Endothelial cell (in vitro differentiated cells): Measurements from ENCODE around the gene SP140L. TPM values are rescaled to one million over a fixed set of nuclear protein-coding genes. Genes with fewer than 3 reads are reported as not detected.
"Not testable (repeated sequence)": the region's sequence is repeated elsewhere in the genome, so short reads cannot be mapped to it uniquely, and the experiment has no call there.

Source experiments
- DNase-seq: peaks from one replicate; pipeline ENCODE4 v3.0.0; 2021; ENCODE audit warnings: low spot score
- H3K27ac Mint-ChIP-seq: one replicate; pipeline ENCODE4 v1.8.0; 2021; ENCODE audit warnings: mixed read lengths, inconsistent platforms; ENCODE audit not compliant: unreplicated experiment
- H3K27me3 Mint-ChIP-seq: one replicate; pipeline ENCODE4 v1.8.0; 2021; ENCODE audit warnings: mild to moderate bottlenecking, moderate library complexity, mixed read lengths, inconsistent platforms; ENCODE audit not compliant: unreplicated experiment
- H3K36me3 Mint-ChIP-seq: one replicate; pipeline ENCODE4 v1.8.0; 2021; ENCODE audit warnings: mild to moderate bottlenecking, low read depth, mixed read lengths, inconsistent platforms; ENCODE audit not compliant: unreplicated experiment
- H3K4me1 Mint-ChIP-seq: one replicate; pipeline ENCODE4 v1.8.0; 2021; ENCODE audit warnings: mild to moderate bottlenecking, mixed read lengths, inconsistent platforms; ENCODE audit not compliant: unreplicated experiment
- H3K4me3 Mint-ChIP-seq: one replicate; pipeline ENCODE4 v1.8.0; 2021; ENCODE audit warnings: mild to moderate bottlenecking, mixed read lengths, inconsistent platforms; ENCODE audit not compliant: unreplicated experiment
- H3K9me3 Mint-ChIP-seq: one replicate; pipeline ENCODE4 v1.8.0; 2021; ENCODE audit warnings: mixed read lengths, inconsistent platforms; ENCODE audit not compliant: unreplicated experiment
- CTCF ChIP-seq: fragments of 200-600 bp; sonication (generic); IDR thresholded peaks from one replicate; pipeline ENCODE4 v1.5.0; 2021; ENCODE audit warnings: antibody characterized with exemption; ENCODE audit not compliant: unreplicated experiment
- total RNA-seq: library from RNA; stranded (reverse); fragmentation: NEBNext Ultra II Directional; extraction: Animal tissue kit (Norgen Biotek cat#: 25700); gene quantifications from one replicate; pipeline ENCODE4 v1.2.1, GENCODE V29; 2021; ENCODE audit not compliant: unreplicated experiment

The SP140L gene
- total RNA-seq, 1 donor from 2014 or later: 1.1 TPM

- Mint-ChIP-seq H3K4me3 (no peak overlapping the region), H3K9me3 (peaks cover 4% of the 10 kb centered on the region), H3K36me3 (no peaks in the 10 kb centered on the region), H3K27me3 (no peaks in the 10 kb centered on the region), H3K4me1 (peaks cover 2% of the 10 kb centered on the region), H3K27ac (no peak overlapping the region)
- no peak for DNase-seq
- no peak for TF ChIP-seq CTCF
Observed at GRCh38 chr2:230329946-230330605, 3.1 kb downstream of the SP140L start.

- H3K4me1 Mint-ChIP-seq: peaks cover 2% of the 10 kb centered on the region
- DNase-seq: no peak
- no peak for TF ChIP-seq CTCF
- no peaks in the 10 kb centered on the region for H3K36me3 Mint-ChIP-seq
- no peak overlapping the region for H3K27ac Mint-ChIP-seq
- no peaks in the 10 kb centered on the region for H3K27me3 Mint-ChIP-seq
- no peak overlapping the region for H3K4me3 Mint-ChIP-seq
- peaks cover 4% of the 10 kb centered on the region for H3K9me3 Mint-ChIP-seq
Observed at GRCh38 chr2:230330725-230331124, 3.7 kb downstream of the SP140L start.

GRCh38 chr2:230335461-230335863, 8.5 kb downstream of the SP140L start:
- Mint-ChIP-seq H3K27me3 (no peaks in the 10 kb centered on the region), H3K9me3 (peaks cover 4% of the 10 kb centered on the region), H3K4me3 (no peak overlapping the region), H3K27ac (no peak overlapping the region), H3K4me1 (no peaks in the 10 kb centered on the region), H3K36me3 (no peaks in the 10 kb centered on the region)
- TF ChIP-seq CTCF: no peak
- DNase-seq: no peak

GRCh38 chr2:230335864-230336506, 9.0 kb downstream of the SP140L start:
- Mint-ChIP-seq H3K27ac (no peak overlapping the region), H3K4me1 (no peaks in the 10 kb centered on the region), H3K4me3 (no peak overlapping the region), H3K27me3 (no peaks in the 10 kb centered on the region), H3K36me3 (no peaks in the 10 kb centered on the region), H3K9me3 (peaks cover 4% of the 10 kb centered on the region)
- no peak for DNase-seq
- TF ChIP-seq CTCF: no peak

- not testable (repeated sequence) for DNase-seq, H3K4me1 Mint-ChIP-seq, H3K4me3 Mint-ChIP-seq, H3K27me3 Mint-ChIP-seq, H3K36me3 Mint-ChIP-seq, H3K27ac Mint-ChIP-seq, H3K9me3 Mint-ChIP-seq
Observed at GRCh38 chr2:230341936-230342528, 15.0 kb downstream of the SP140L start.

- not testable (repeated sequence) for H3K9me3 Mint-ChIP-seq, H3K36me3 Mint-ChIP-seq, H3K27me3 Mint-ChIP-seq, H3K27ac Mint-ChIP-seq, H3K4me1 Mint-ChIP-seq, H3K4me3 Mint-ChIP-seq, DNase-seq
Observed at GRCh38 chr2:230343041-230343624, 16.1 kb downstream of the SP140L start.
